ENCODE results near the gene DENND1B.
"Not testable (repeated sequence)": the region's sequence is repeated elsewhere in the genome, so short reads cannot be mapped to it uniquely, and the experiment has no call there.

The DENND1B gene

DNA sequence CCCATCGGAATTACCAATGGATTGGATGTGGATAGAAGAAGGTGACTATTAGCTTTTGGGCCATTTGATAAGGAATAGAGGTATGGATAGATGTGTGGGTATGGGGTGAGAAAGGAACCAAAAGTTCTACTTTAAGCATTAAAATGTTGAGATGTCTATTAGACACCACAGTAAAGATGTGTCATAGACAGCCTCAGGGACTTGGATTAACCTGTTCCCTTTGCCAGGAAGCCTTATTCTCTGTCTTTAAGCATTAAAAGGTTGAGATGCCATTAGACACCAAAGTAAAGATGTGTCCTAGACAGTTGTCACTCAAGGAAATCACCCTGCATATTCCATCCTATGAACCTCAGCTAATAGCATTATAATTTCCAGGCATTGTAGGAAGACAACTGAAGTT is 11.0 kb upstream of the DENND1B start:
- in situ Hi-C loops (cut with MboI; ENCODE audit: low sequenced_read_pairs): no loop called here

DNA sequence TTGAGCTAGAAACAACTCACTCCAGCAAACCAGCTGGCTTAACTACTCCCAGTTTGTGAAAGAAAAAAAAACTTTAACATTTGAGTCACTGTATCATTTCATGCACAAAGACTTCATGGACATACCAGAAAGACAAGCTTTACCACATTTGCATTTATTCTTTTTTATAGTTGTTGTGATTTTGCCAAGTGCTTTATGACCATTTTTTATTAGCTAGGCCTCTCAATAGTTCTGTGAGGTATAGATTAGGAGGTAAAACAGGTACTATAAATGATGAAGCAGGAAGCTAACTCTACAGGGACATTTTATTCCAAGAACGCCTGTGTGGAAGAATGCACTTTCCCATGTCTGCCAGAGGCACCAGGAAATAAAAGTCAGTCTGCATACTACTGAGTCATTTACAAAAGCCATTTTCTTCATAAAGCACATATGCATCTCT is 8.2 kb upstream of the DENND1B start:
- in situ Hi-C loops (cut with MboI; ENCODE audit: low sequenced_read_pairs): no loop called here

DNA sequence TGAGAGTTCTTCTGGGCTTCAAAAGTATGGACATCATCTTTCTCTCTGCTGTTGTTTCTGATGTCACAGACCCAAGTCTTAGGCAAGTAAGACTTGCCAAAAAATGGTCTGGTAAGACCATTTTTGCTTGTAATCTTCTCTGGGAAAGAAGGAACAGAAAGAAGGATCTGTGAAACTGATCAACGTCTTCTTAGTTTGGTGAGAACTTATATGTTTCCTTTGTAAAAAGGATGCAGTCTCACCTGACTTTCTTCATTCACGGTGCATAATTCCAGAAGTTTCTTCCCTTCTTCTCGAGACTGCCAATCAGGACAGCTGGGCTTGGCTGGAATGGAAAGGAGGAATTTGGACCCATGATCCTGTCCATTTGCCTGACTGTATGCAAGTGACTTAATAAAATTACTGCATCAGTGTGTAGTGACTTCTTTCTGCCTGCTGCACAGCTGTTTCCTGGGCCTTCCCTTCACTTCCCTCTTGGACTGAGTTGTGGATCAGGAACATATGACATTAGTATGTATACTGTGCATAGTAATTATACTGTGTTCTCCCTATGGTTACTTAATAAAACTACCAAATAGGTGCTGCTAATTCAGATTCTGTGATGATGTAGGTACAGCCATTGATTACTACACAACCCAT is 7.6 kb upstream of the DENND1B start:
- in situ Hi-C loops (cut with MboI; ENCODE audit: low sequenced_read_pairs): no loop called here

DNA sequence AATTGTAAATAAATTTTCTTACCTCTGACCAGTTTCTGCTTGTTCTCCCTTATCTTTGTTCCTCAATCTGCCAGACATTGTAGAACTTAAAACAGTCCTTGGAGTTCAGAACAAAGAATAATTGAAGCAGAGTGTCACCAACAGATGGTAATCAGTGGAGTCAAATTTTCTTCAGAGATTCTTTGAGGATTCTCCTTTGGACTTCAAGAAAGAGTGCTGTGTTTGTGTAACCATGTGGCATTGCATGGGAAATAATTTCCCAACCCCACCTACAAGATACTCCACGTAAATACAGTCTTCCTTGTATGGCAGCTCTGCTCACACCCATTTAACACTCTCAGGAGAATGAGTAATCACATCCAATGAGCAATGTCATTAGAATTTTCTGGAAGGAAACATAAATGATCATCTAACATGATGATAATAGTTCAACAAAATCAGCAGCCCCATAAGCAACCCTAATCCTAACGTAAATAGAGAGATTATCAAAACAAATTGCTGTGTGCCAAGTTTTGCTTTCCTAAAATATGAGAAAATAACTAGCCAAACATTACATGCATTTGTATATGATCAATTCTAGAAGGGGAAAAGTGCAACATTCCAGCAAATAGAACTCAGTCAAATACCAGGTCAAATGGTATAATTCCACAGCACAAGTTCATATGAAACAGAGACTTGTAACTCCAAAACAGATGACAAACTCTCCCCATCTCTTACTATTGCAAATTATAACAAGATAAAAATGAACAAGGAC is 6.9 kb upstream of the DENND1B start:
- in situ Hi-C loops (cut with MboI; ENCODE audit: low sequenced_read_pairs): no loop called here

DNA sequence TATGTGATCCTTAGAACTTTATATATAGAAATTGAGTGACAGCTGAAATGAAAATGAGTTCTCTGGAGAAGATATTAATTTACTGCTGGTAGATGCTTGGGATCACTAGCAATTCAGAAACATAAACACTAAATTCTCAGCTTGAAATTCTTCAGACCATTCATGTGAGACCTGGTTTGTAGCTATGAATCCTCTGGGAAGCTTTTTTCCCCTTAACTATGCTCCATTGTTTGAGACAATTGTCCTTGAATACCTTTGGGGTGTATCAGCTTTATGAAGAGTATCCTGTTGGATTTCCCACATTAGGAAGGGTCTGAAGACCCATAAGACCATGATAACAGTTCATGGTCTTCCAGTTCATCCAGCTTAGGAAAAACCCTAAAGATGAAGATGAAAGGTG is 4.6 kb upstream of the DENND1B start:
- in situ Hi-C loops (cut with MboI; ENCODE audit: low sequenced_read_pairs): no loop called here

DNA sequence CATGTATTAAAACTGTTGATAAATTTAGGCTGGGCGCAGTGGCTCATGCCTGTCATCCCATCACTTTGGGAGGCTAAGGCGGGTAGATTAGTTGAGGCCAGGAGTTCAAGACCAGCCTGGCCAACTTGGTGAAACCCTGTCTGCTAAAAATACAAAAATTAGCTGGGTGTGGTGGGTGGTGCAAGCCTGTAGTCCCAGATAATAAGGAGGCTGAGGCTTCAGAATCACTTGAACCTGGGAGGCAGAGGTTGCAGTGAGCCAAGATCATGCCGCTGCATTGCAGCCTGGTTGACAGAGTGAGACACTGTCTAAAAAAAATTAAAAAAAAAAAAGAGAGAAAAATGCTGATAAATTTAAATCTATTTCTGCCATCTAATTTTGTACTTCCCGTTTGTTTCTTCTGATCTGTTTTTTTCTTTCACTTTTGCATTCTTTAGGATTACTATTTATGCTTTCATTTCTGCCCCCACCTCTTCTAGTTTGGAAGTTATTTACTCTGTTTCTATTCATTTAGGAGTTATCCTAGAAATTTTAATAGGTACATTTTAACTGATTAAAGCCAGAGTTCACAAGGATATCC is 3.2 kb upstream of the DENND1B start:
- in situ Hi-C loops (cut with MboI; ENCODE audit: low sequenced_read_pairs): no loop called here

DNA sequence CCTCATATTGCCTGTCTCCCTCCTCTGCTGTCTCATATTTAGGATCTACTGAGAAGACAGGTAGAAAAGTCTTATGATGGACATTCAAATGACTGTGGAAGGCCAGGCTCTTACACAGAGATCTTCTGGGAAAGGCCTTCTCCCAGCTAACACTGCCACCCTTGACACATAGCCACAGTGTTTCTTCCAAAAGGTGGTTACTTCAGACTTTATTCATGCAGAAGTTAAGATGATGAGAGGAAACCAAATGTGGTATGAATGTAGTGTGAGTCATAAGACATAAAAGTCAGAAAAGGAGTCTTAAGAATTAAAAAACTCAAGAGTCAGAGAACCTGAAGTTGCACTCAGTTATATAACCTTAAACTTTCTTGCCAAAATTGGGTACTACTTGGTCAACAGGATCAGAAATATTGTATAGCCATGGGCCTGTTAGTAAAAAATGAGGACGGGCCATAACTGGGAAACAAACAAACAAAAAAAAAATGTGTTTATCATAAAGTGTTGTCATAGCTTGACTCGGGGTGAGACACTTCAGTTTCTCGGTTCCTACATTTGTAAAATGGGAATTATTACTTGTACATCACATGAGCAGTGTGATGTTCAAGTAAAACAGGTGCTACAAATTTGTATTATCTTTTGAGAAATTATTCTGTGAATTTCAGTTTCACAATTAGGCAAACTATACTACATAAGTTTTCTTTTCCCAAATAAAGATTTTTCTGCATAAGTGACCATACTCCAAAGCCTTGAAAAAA is 1.2 kb upstream of the DENND1B start:
- in situ Hi-C loops (cut with MboI; ENCODE audit: low sequenced_read_pairs): no loop called here

DNA sequence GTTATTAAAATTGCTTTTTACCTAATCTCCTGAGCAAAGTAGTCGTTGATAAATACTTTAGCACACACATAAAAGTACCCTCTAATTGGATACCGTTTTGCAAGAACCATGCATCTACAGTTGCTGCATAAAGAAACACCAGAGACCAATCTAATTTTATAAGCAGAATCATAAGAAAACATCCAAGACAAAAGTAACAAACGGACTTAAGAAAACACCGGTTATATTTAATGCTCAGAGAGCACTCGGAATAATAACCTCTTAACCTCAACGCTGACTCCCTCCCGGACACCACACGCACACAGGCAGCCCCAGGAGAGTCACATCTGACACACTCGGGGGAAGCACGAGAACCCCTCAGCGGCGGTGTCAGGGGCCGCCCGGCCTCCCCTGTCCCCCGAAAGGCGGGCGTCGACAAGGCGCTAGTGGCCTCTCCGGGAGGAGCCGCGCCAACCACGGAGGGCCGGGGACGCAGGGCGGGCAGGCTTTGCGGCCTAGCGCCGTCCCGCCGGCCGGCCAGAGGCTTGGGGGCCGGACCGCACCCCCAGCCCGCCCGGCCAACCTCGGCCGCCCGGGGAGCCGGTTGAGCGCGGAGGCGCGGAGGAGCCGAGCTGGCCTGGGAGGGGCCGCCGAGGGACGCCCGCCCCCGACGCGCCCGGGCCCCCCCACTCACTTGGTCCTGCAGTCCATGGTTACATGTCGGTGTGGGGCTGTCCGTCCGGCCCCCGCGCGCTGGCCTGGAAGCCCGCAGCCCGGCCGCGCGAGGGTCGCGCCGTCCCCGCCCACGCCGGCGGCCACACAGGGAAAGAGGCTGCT is 606 bp downstream of the DENND1B start:
- in situ Hi-C loops (cut with MboI; ENCODE audit: low sequenced_read_pairs): no loop called here

DNA sequence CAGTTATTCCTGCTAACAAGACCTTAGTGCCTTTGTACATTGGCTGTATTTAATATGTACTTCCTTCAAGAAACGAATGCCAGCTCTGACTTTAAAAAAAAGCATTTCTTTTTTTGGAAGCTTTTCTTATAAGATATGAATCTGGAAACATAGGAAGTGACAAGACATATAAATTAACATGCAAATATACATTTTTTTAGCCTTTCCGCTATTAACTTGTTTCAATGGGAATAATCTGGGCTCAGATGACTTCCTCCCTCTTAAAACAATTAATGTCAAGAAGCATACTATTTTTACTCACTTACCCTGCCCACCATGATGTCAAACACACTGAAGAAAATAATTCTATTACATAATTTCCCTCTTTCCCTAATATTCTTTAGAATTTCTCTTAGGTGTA is 1.4 kb downstream of the DENND1B start:
- in situ Hi-C loops (cut with MboI; ENCODE audit: low sequenced_read_pairs): no loop called here

DNA sequence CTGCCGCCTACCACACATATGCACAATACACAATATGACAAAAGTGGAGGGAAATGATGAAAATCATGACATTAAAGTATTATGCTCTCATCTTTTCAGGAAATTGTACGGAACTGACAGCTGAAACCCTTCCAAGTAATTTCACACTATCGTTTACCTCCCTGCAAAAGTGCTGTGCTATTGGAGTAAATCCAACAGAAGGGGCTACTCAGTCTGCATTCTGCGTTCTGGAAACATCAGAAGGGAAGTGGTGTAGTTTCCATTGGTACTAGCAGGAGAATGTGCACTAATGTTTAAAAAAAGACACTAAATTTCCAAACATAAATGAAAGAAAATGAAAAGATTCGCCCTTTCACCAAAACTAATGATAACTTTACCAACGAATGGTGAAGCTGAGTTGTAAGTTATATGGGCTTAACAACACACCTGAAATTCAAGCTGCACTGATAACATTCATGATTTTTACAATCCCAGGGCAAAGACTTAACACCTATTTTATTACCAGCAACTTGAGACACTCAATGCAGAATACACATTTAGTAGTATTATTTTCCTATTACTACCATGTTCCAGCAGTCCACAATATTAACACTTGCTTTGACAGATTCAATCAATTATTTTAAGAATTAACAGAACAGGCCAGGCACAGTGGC is 3.2 kb downstream of the DENND1B start:
- in situ Hi-C loops (cut with MboI; ENCODE audit: low sequenced_read_pairs): no loop called here

DNA sequence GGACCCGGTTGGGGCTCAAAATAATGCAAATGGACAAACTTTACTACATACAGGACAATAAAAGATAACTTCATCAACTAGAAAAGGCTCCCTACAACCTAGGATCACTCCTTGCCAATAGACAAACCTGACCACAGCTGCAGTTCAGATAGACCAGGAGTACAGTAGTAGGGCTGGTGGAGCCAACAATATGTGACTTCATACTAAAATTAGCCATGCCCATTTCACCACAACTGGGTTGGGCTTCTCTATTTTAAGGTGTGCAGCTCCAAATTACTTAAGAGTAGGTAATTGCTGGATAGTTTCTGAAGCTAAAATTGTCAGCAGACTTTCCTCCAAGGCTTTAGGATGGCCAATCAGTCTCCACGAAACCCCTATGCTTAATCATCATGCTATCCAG is 3.9 kb downstream of the DENND1B start:
- in situ Hi-C loops (cut with MboI; ENCODE audit: low sequenced_read_pairs): no loop called here

DNA sequence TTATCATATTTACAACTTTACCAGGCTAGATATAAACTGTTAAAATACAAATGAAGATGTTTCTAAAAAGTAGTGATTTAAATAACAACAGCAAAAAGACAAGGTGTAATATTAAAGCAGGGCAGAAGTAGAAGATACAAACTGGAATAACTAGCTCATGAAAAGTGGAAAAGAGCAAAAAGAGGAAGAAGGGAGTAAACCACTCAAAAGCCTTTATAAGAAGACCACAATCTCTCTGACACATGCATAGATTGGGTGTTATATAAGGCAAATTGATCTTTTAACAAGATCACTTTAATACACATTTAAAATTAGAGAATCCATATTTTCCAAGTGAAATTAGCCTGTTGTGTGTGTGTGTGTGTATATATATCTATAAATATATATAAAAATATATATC is 5.0 kb downstream of the DENND1B start:
- in situ Hi-C loops (cut with MboI; ENCODE audit: low sequenced_read_pairs): no loop called here

DNA sequence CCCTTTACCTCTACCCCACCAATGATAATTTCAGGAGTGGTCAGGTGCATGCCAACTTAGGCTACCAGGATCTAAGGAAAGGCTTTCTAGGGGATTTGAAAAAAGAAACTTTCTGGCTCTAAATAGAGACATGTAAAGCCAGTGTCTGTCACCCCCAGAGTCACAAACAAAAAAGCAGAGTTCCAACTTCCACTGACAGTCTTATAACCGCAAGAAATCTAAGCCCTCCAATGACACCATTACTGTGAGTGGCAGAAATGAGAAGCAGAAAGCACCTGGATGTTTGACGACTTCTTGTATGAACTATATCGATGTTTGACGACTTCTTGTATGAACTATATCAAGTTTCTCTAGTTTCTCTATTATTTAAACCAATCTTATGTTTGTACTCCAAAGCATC is 6.0 kb downstream of the DENND1B start:
- in situ Hi-C loops (cut with MboI; ENCODE audit: low sequenced_read_pairs): no loop called here

DNA sequence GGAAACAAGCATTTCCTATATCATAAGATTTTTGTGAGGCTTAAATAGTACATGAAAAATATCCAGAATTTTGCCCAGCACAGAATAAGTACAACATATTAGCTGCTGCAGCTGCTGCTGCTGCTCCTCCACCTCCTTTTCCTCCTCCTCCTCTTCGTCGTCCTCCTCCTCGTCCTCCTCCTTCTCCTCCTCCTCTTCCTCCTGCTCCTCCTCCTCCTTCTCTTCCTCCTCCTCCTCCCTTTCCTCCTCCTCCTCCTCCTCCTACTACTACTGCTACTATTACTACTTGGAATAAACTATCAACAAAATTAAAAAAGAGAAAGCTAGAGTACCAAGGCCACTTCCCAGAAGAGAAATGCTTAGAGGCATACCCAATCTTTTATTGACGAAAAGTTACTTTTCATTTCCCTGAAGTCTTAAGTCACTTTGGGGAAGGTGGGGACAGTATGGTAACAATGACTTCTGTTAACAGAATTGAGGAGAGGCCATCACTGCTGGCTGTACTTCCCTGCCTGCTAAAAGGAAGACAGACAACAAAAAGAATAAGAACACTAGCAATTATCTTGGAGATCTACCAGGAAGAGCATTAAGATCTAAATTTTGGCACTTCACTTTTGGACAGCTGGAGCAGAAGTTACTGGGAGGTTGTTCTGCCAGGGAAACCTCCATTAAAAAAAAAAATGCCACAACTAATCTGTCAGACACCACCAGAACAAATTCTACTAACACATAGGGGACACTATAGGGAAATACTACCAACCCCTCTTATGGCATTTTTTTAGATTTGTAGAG is 7.1 kb downstream of the DENND1B start:
- in situ Hi-C loops (cut with MboI; ENCODE audit: low sequenced_read_pairs): no loop called here

DNA sequence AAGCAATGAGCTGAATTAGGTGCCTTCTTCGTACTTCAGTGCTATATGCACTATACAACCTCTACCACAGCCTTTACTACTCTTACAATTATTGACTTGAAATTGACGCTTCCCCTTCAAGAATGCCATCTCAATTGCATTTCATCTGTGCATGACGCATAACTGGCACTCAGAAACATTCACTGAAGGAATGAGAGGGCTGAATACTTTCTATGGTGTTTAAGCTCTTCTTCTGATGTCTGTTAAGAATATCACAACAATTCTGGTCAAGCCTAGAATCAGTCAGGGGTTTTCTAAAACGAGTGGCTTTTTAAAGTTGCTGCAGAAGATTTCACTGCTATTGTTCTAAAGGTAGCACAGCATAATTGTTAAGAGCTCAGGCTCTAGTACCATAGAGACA is 11.5 kb downstream of the DENND1B start:
- in situ Hi-C loops (cut with MboI; ENCODE audit: low sequenced_read_pairs): no loop called here

DNA sequence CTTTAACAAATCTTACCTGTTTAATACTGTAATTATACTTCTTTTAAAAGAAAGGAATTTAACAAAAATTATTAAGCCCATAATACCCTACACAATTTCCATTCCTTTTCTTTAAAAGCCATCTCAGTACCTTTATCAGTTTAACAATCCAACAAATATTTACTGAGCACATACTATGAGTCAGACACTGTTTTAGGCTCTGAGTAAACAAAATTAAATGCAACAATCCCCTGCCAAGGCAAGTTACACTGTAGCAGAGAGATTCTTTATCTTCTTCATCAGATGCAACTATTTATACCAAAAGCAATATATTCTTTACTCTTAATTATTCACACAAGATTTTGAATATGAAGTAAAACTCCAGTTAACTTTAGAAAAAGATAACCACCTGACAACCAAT is 12.0 kb downstream of the DENND1B start:
- in situ Hi-C loops (cut with MboI; ENCODE audit: low sequenced_read_pairs): no loop called here

DNA sequence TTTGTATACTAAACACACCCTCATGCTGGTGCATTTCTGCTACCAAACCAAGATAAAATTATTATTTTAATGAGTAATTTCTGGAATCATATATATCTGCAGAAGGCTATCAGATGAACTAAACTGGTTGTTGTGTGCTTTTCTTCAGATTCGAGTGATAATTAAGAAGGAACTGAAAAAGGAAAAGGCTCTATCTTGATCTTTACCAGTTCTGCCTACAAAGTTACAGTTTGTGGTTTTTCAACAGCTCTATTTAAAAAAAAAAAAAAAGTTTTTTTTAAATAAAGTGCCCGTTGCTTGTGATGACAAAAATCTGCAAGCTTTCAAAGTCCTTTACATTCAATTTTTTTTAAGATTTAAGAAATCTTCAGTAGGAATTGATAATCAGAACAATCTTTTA is 13.6 kb downstream of the DENND1B start:
- in situ Hi-C loops (cut with MboI; ENCODE audit: low sequenced_read_pairs): no loop called here

DNA sequence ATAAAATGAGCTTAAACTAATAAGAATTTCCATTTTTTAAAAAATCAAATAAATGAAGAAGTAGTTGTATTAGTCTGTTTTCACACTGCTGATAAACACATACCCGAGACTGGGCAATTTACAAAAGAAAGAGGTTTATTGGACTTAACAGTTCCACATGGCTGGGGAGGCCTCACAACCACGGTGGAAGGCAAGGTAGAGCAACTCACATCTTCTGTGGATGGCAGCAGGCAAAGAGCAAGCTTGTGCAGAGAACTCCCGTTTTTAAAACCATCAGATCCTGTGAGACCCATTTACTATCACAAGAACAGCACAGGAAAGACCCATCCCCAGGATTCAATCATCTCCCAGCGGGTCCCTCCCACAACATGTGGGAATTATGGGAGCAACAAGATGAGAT is 19.7 kb downstream of the DENND1B start:
- in situ Hi-C loops (cut with MboI; ENCODE audit: low sequenced_read_pairs): not testable (repeated sequence)

DNA sequence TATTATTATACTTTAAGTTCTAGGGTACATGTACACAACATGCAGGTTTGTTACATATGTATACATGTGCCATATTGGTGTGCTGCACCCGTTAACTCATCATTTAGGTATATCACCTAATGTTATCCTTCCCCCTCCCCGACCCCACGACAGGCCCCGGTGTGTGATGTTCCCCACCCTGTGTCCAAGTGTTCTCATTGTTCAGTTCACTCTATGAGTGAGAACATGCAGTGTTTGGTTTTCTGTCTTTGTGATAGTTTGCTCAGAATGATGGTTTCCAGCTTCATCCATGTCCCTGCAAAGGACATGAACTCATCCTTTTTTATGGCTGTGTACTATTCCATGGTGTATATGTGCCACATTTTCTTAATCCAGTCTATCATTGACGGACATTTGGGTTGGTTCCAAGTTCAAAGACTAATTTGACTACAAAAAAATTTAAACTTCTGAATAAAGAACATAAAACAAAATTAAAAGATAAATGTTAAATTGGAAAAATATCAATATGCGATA is 22.6 kb downstream of the DENND1B start:
- in situ Hi-C loops (cut with MboI; ENCODE audit: low sequenced_read_pairs): not testable (repeated sequence)

Data from hTERT RPE-1 (cell line).